ENCODE data around the gene PCGF1. TPM values are rescaled to one million over a fixed set of nuclear protein-coding genes. Genes with fewer than 3 reads are reported as not detected.

The PCGF1 gene
- total RNA-seq, 1 experiment from 2014 or later = 33.0 TPM

- TF ChIP-seq CTCF (conservative IDR thresholded peaks at IDR 0.05; ENCODE audit: low read depth, low read length) (no peak), EZH2 (IDR thresholded peaks at IDR 0.05; ENCODE audit: borderline replicate concordance, low read depth, low read length, poor library complexity, severe bottlenecking) (no peak)
- BruUV-seq (replicated peaks) = no TSS peak
- H3K27me3 ChIP-seq (replicated peaks; ENCODE audit: insufficient read depth, low read depth, low read length, poor library complexity) = peaks cover 31% of the 10 kb centered on the region
- peaks cover 9% of the 10 kb centered on the region for H3K36me3 ChIP-seq (ENCODE audit: insufficient read depth, low read length, poor library complexity, severe bottlenecking)
- DNase-seq (ENCODE audit: low spot score) = no peak
- H3K9me3 ChIP-seq (ENCODE audit: low read depth, low read length, poor library complexity, severe bottlenecking) = no peaks in the 10 kb centered on the region
- peaks cover 5% of the 10 kb centered on the region for H3K4me1 ChIP-seq (ENCODE audit: insufficient read depth, low read length, poor library complexity, severe bottlenecking)
- no peak overlapping the region for H3K4me3 ChIP-seq (ENCODE audit: low read depth, low read length, poor library complexity, severe bottlenecking)
- no peak overlapping the region for H3K27ac ChIP-seq (ENCODE audit: low read depth, low read length, poor library complexity, severe bottlenecking)
- CTCF ChIA-PET = interaction anchor here (0.5 kb wide), 1 partner anchor 45 kb away, joined by 5 read pairs; no protein-coding TSS in a partner anchor
- POLR2A ChIA-PET (ENCODE audit: low non-redundant PET) = no interaction called here
- intact Hi-C loops (cut with micrococcal nuclease; ENCODE audit: unreplicated experiment) = no loop called here
Observed at GRCh38 chr2:74496997-74497776, 10.3 kb downstream of the PCGF1 start.

- intact Hi-C loops (cut with micrococcal nuclease; ENCODE audit: unreplicated experiment) = no loop called here
- Histone ChIP-seq H3K9me3 (ENCODE audit: low read depth, low read length, poor library complexity, severe bottlenecking) (no peaks in the 10 kb centered on the region), H3K27ac (ENCODE audit: low read depth, low read length, poor library complexity, severe bottlenecking) (no peak overlapping the region), H3K36me3 (ENCODE audit: insufficient read depth, low read length, poor library complexity, severe bottlenecking) (peaks cover 24% of the 10 kb centered on the region), H3K4me1 (ENCODE audit: insufficient read depth, low read length, poor library complexity, severe bottlenecking) (peaks cover 5% of the 10 kb centered on the region), H3K27me3 (replicated peaks; ENCODE audit: insufficient read depth, low read depth, low read length, poor library complexity) (peaks cover 30% of the 10 kb centered on the region), H3K4me3 (ENCODE audit: low read depth, low read length, poor library complexity, severe bottlenecking) (no peak overlapping the region)
- BruUV-seq (replicated peaks) = no TSS peak
- ChIA-PET POLR2A (ENCODE audit: low non-redundant PET) (interaction anchor here (0.6 kb wide), 1 partner anchor 873 kb away, joined by 3 read pairs; no protein-coding TSS in a partner anchor), CTCF (no interaction called here)
- TF ChIP-seq EZH2 (IDR thresholded peaks at IDR 0.05; ENCODE audit: borderline replicate concordance, low read depth, low read length, poor library complexity, severe bottlenecking) (no peak), CTCF (conservative IDR thresholded peaks at IDR 0.05; ENCODE audit: low read depth, low read length) (no peak)
- no peak for DNase-seq (ENCODE audit: low spot score)
Observed at GRCh38 chr2:74495440-74495839, 12.1 kb downstream of the PCGF1 start.

- intact Hi-C loops (cut with micrococcal nuclease; ENCODE audit: unreplicated experiment) = no loop called here
- TF ChIP-seq CTCF (conservative IDR thresholded peaks at IDR 0.05; ENCODE audit: low read depth, low read length) (no peak), EZH2 (IDR thresholded peaks at IDR 0.05; ENCODE audit: borderline replicate concordance, low read depth, low read length, poor library complexity, severe bottlenecking) (no peak)
Observed at GRCh38 chr2:74493546-74493945, 13.9 kb downstream of the PCGF1 start.

More at GRCh38 chr2:74493546-74493945, 13.9 kb downstream of the PCGF1 start:
- Histone ChIP-seq H3K4me1 (ENCODE audit: insufficient read depth, low read length, poor library complexity, severe bottlenecking) (peaks cover 5% of the 10 kb centered on the region), H3K27ac (ENCODE audit: low read depth, low read length, poor library complexity, severe bottlenecking) (no peak overlapping the region), H3K9me3 (ENCODE audit: low read depth, low read length, poor library complexity, severe bottlenecking) (no peaks in the 10 kb centered on the region), H3K27me3 (replicated peaks; ENCODE audit: insufficient read depth, low read depth, low read length, poor library complexity) (peaks cover 11% of the 10 kb centered on the region), H3K36me3 (ENCODE audit: insufficient read depth, low read length, poor library complexity, severe bottlenecking) (peaks cover 27% of the 10 kb centered on the region), H3K4me3 (ENCODE audit: low read depth, low read length, poor library complexity, severe bottlenecking) (no peak overlapping the region)
- no peak for DNase-seq (ENCODE audit: low spot score)
- POLR2A ChIA-PET (ENCODE audit: low non-redundant PET) = no interaction called here
- BruUV-seq (replicated peaks) = no TSS peak
- CTCF ChIA-PET = interaction anchor here (0.6 kb wide), 1 partner anchor 11 kb away, joined by 5 read pairs; the partner anchor contains the start of genes CCDC142 and TTC31
